Stimulated activated CD8-positive, alpha-beta memory T cell treated with anti-CD3 and anti-CD28 coated beads, Interleukin-4, amount 100 ng/mL, for 1 hour (primary cell): Measurements from ENCODE around the gene DAD1.
"Not testable (repeated sequence)": the region's sequence is repeated elsewhere in the genome, so short reads cannot be mapped to it uniquely, and the experiment has no call there.

Experiments used
- DNase-seq, 2 donors: peaks; one replicate each; pipeline ENCODE4 v3.0.0-alpha.2; 2020; ENCODE audit warnings: low read depth in 2 of 2, low spot score in 1 of 2

DAD1 gene

GRCh38 chr14:22569106-22569736 lies 19.8 kb downstream of the DAD1 start:
- DNase-seq, result no peak

DNA sequence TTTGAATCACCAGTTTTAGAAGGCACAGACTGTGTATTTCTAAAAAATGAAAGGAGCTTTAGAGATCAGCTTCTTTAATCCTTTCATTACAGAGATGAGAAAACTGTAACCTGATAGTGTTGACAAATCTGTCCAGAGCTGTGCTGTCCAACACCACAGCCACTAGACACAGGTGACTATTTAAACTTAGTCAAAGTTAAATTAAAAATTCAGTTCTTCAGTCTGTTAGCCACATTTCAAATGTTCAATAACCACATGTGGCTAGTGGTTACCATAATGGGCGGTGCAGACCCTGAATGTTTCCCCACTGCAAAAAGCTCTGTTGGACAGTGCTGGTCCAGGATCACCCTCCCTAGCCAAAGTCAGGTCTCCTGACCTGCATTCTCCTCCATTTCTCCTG lies 21.6 kb downstream of the DAD1 start:
- no peak for DNase-seq

DNA sequence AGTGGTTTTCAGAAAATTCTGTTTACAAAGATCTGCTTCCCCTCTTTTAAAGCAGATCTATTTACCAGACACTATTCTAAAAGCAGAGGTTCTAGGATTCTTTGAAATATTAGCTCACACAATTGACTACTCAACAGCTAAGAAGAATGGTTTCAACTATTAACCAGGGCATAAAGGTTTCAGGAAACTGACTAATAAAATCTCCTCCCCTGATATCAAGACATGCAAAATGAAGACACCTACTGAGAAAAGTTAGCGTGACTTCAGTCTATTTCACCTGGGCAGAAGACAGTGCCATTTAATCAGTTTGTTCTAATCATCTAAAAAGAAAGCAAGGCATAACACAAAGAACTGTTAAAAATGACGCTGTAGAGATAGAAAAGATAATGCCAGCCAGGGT lies 22.2 kb downstream of the DAD1 start:
- no peak for DNase-seq

GRCh38 chr14:22566266-22566665 lies 22.8 kb downstream of the DAD1 start:
- not testable (repeated sequence) for DNase-seq

- DNase-seq, result no peak
Measured at GRCh38 chr14:22565391-22565945, 23.6 kb downstream of the DAD1 start.

- no peak for DNase-seq
Measured at GRCh38 chr14:22564463-22564862, 24.6 kb downstream of the DAD1 start.

GRCh38 chr14:22563987-22564386 lies 25.0 kb downstream of the DAD1 start:
- DNase-seq, result no peak

DNA sequence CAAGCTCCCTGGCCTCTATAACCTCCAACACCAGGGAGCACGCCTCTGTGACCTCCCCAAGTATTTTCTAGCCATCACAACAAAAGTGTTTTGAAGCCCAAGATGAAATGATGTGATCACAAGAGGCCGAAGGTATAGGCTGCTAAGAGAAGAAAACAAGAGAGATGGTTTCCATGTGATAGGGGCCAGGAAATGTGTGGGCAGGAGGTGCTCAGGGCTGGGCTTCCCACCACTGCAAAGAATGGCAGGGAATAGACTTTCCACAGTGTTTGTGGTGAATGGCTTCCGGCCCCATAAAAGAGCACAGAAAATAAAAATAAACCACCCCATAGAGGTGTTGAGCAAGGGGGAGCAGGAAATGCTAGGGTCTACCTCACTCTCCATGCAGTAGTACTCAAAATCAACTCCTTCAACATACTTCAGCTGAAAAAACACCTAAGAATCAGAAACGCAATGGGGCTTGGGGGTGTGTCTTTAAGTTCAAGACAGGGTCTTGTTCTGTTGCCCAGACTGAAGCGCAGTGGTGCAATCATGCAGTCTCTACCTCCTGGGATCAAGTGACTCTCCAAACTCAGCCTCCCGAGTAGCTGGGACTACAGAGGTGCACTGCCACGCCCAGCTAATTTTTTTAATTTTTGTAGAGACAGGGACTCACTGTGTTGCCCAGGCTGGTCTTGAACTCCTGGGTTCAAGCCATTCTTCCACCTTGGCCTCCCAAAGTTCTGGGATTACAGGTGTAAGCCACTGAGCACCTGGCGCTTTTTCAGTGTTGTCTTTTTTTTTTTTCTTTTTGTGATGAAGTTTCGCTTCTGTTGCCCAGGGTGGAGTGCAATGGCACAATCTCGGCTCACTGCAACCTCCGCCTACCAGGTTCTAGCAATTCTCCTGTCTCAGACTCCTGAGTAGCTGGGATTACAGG lies 27.1 kb downstream of the DAD1 start:
- peak in 1 of 2 donors; percentile 63 for DNase-seq

DNA sequence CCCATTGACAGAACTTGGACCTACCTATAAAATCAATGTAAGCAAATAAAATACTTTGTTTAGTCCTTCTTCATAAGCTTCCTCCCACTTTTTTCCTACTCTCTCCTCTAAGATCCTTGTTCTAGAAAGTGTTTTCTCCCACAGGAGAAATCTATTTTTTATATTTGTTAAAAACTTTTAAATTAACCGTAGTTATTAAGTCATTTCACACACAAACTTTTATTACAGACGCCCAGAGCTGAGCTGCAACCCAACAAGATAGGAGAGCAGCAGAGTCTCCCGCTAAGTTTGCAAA lies 27.7 kb downstream of the DAD1 start:
- DNase-seq, result no peak

GRCh38 chr14:22560662-22561365 lies 28.2 kb downstream of the DAD1 start:
- no peak for DNase-seq

GRCh38 chr14:22559041-22559440 lies 30.0 kb downstream of the DAD1 start:
- no peak for DNase-seq

DNA sequence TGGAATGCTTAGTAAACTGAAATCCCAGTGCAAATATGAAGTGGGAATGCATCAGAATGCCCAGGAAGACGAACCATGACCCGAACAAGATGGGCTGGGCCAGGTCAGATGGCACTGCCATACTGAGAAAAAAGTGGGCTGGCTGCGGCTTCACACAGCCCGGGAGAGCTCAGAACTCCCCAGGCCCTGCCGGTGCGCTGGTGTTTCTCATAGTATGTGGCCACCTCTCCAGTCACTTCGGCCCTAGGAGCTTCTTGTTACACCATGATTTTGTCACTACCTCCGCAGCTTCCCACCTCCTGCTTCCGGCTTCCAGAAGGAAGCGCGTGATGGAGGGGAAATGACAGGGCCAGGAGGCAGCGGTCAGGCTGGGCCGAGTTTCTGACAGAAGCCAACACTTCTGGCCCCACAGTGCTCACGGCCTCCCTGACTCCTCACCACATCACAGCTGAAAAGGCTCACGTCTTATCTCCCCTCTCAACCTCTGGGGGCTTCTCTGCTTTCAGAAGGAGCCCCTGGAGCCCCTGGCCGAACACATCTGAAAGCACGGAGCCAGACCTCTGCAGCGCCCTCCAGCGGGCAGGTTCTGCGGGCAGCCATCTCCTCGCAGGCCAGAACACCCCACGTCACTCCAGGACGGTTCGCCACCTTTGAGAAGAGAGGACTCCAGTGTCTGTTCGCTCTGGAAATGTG lies 30.7 kb downstream of the DAD1 start:
- no peak for DNase-seq

DNA sequence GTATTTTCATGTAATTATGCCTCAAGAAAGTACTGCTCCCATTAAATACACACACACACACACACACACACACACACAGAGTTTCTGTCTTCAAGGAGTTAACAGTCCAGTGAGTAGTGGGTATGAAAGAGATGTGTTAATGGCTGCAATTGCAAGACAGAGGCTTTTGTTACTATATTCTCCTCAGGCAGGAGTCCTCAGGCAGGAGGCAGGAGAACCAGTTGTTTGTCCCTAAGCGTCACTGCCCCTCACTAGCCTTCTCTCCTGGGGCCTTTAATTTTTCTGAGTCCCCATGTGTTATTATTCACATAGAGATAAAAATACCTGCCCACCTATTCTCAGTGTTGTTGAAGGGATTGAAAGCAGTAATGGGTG lies 31.2 kb downstream of the DAD1 start:
- DNase-seq, result no peak

GRCh38 chr14:22556990-22557623 lies 31.9 kb downstream of the DAD1 start:
- DNase-seq, result peak; percentile 91 to 93

DNA sequence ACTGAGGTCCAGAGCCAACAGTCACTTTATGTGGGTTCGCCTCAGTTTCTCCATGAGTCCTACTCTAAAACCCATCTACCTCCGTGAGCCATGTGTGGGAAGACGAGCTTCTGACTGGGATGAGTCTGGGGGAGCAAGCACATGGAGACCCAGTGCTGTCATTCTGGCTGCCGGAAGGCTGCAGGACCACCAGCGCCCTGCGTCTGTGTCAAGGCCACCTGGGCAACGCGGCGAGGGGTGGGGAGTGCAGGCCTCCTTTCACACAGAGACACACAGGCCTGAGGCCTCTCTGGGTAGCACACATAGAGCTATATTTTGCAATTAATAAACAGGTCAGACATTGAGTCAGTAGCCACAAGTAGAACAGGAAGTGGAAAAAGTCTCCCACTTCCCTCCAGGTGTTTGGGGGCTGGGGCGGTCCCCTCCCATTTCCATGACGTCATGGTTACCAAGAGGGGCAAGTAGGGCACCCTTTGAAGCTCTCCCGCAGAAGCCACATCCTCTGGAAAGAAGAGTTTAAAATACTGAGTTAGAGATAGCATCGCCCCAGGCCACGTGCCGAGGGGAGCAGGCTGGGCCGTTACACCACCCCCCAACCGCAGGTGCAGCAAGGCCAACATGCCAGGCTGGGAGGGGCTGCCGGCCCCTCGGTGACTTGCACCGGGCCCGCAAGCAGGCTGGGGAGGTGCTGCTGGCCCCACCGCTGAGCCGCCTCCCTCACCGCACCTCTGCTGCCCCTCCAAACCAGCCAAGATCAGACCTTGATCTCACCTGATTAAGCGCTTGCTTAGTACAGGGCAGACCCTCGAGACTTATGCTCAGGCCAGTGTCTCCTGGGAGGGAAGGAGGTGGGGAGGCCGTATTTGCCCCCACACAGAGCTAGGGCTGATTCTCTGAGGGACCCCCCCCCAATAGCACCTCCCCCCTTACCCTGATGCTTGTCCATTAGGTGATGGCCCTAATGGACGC lies 32.7 kb downstream of the DAD1 start:
- DNase-seq, result peak; percentile 89 to 95

- no peak for DNase-seq
Measured at GRCh38 chr14:22555384-22556011, 33.5 kb downstream of the DAD1 start.

- DNase-seq, result no peak
Measured at GRCh38 chr14:22554498-22555383, 34.3 kb downstream of the DAD1 start.

- not testable (repeated sequence) for DNase-seq
Measured at GRCh38 chr14:22553861-22554497, 35.0 kb downstream of the DAD1 start.
